ENCODE results near the gene ZNF865. TPM values are rescaled to one million over a fixed set of nuclear protein-coding genes. Genes with fewer than 3 reads are reported as not detected.

The ZNF865 gene
- total RNA-seq, 1 donor from 2014 or later, result 0.49 TPM

DNA sequence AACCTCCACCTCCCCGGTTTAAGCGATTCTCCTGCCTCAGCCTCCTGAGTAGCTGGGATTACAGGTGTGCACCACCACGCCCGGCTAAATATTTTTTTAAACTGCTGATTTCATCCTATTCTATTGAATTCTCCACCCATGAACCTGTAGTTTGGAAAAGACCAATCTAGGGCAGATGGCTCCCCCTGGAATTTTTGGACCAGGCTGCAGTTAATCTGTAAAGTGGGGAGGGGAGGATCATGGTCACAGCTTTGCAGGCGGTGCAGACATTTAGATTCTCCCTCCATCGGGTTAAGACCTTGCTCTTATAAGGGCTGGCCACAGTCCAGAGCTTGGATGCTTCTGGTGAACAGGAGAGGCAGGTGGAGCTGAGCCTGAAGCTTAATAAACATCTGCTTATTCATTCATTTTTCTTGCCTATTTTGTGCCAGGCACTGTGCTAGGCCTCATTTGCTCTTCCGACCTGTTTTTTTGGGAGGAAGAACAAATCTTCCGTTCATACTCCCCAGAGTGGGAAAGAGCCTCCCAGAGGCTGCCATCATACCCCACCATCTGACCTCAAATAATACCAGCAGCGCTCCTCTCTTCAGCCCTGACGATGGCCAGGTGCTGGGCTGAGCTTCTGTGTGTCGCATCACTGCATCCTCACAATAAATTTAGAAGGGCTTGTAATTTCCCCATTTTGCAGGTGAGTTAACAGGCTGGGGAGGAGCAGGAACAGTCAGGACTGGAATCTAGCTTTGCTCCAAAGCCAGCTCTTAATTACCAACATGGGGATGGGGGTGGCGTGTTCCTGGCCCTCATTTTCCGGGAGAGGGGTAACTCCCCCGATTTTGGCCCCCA, 41.7 kb downstream of the ZNF865 start:
- H3K27me3 Mint-ChIP-seq (ENCODE audit: insufficient read depth, low read depth), result peaks cover 23% of the 10 kb centered on the region
- Histone ChIP-seq H3K36me3 (no peaks in the 10 kb centered on the region), H3K27me3 (no peaks in the 10 kb centered on the region), H3K4me1 (peaks cover 26% of the 10 kb centered on the region), H3K9ac (peak overlapping the region; percentile 72), H2AFZ (replicated peaks) (no peak overlapping the region), H3K4me3 (peak overlapping the region; percentile 98), H3K9me3 (ENCODE audit: low read depth) (no peaks in the 10 kb centered on the region), H3K27ac (no peak overlapping the region), H3K79me2 (ENCODE audit: low read depth) (peaks cover 61% of the 10 kb centered on the region), H4K20me1 (ENCODE audit: low read depth) (no peaks in the 10 kb centered on the region), H3K4me2 (peak overlapping the region; percentile 86), H3F3A (ENCODE audit: low read depth) (peaks cover 25% of the 10 kb centered on the region)
- peak; percentile 50 for DNase-seq (ENCODE audit: low spot score)
- H3K4me1 Mint-ChIP-seq, result peaks cover 35% of the 10 kb centered on the region
- H3K9me3 Mint-ChIP-seq, result no peaks in the 10 kb centered on the region
- peaks cover 15% of the 10 kb centered on the region for H3K36me3 Mint-ChIP-seq
- H3K27ac Mint-ChIP-seq, result peak overlapping the region; percentile 54
- TF ChIP-seq, protein P1, sequence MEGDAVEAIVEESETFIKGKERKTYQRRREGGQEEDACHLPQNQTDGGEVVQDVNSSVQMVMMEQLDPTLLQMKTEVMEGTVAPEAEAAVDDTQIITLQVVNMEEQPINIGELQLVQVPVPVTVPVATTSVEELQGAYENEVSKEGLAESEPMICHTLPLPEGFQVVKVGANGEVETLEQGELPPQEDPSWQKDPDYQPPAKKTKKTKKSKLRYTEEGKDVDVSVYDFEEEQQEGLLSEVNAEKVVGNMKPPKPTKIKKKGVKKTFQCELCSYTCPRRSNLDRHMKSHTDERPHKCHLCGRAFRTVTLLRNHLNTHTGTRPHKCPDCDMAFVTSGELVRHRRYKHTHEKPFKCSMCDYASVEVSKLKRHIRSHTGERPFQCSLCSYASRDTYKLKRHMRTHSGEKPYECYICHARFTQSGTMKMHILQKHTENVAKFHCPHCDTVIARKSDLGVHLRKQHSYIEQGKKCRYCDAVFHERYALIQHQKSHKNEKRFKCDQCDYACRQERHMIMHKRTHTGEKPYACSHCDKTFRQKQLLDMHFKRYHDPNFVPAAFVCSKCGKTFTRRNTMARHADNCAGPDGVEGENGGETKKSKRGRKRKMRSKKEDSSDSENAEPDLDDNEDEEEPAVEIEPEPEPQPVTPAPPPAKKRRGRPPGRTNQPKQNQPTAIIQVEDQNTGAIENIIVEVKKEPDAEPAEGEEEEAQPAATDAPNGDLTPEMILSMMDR (IDR thresholded peaks at IDR 0.05), result no peak
- TF ChIP-seq EZH2phosphoT487 (IDR thresholded peaks at IDR 0.05) (no peak), EZH2 (IDR thresholded peaks at IDR 0.05) (no peak)
- H3K4me3 Mint-ChIP-seq, result peak overlapping the region; percentile 89

DNA sequence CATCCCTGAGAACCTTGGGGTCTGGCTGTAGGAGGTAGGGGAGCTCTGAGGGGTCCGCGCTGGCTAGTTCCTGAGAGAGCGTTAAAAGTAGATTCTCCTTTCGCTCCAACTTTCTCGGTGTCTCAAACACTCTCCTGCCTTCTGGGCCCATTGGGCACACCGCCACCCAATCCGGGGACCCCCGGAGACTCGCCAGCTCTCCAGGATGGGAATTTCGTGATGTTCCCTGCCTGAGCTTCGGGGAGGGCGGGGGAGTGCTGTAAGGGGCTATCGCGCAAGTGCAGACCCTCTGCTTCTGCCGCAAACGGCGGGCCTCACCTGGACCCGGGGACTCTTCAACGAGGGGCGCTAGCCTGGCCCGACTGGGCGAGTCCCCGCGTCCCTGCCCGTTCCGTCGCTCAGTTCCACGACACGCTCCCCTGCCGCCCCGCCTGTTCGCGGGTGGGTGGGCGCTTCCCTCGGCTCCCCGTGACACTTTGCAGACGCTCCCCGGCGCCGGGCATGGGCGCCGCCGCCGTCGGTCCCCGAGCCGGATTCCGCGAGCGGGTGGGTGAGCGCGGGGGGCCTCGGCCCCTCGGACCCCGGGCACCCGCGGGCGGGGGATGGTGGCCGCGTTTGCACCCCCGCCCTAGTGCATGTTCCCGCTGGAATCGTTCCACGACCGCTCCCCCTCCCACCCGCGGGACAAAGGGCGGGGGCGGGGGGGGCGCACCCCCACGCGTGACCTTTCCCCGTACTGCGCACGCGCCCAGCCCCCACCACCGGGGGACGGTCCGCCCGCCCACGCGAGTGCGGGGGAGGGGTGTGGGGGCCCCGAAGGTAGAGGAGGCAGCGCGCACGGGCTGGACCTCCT, 42.5 kb downstream of the ZNF865 start, which contains the start of gene CCDC106:
Gene CCDC106, plus strand, starts transcription at position 481 of the 853 bp plus-strand sequence. CDS start 835 bp downstream, outside the sequence.
- Histone ChIP-seq H4K20me1 (ENCODE audit: low read depth) (no peaks in the 10 kb centered on the region), H3K9ac (peak within 1 kb of the TSS; percentile 72), H3K36me3 (no peaks in the 10 kb centered on the region), H3K79me2 (ENCODE audit: low read depth) (peaks cover 53% of the 10 kb centered on the region), H3K4me3 (peak within 1 kb of the TSS; percentile 98), H2AFZ (replicated peaks) (peak within 1 kb of the TSS; percentile 95), H3K9me3 (ENCODE audit: low read depth) (no peaks in the 10 kb centered on the region), H3F3A (ENCODE audit: low read depth) (peaks cover 23% of the 10 kb centered on the region), H3K27me3 (no peaks in the 10 kb centered on the region), H3K27ac (no peak within 1 kb of the TSS), H3K4me1 (peaks cover 18% of the 10 kb centered on the region), H3K4me2 (peak within 1 kb of the TSS; percentile 86)
- Mint-ChIP-seq H3K9me3 (no peaks in the 10 kb centered on the region), H3K27me3 (ENCODE audit: insufficient read depth, low read depth) (peaks cover 20% of the 10 kb centered on the region), H3K36me3 (peaks cover 15% of the 10 kb centered on the region), H3K4me3 (peak within 1 kb of the TSS; percentile 89), H3K4me1 (peaks cover 34% of the 10 kb centered on the region), H3K27ac (peak within 1 kb of the TSS; percentile 81)
- DNase-seq (ENCODE audit: low spot score), result peak; percentile 90
- no peak for TF ChIP-seq EZH2 (IDR thresholded peaks at IDR 0.05)
- TF ChIP-seq, protein P1 (IDR thresholded peaks at IDR 0.05), result no peak
- TF ChIP-seq EZH2phosphoT487 (IDR thresholded peaks at IDR 0.05), result no peak

DNA sequence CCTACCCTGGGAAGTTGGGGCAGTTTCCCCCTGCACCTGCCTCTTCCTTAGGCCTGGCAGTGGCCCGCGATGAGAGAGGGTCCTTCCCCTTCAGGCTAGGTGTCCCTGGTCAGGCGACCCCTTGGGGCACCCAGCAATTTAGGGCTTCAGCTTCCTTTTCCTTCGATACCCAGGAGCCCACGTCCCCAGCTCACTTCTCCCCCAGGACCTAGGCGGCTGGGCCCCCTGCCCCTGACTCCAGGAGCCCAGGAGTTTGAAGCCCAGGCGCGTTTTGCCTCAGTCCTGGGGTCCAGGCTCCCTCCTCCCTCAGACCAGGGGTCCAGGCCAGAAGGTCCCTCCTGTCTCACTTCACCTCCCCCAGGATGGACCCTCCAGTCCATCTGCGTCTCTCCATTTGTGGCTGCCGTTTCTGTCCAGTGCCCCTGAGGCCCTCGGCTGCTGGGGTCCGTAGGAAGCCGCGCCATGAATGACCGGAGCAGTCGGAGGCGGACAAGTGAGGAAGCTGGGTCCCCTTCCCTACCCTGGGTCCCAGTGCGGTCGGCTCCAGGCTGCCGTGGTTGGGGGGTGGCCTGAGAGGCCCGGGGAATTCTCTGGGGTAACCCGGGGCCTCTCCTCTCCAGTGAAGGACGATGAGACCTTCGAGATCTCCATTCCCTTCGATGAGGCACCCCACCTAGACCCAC, 43.3 kb downstream of the ZNF865 start:
- H3K9ac ChIP-seq, result peak overlapping the region; percentile 72
- DNase-seq (ENCODE audit: low spot score), result no peak
- H3K27ac ChIP-seq, result no peak overlapping the region
- Mint-ChIP-seq H3K4me3 (peak overlapping the region; percentile 86), H3K9me3 (no peaks in the 10 kb centered on the region), H3K36me3 (peaks cover 12% of the 10 kb centered on the region), H3K27me3 (ENCODE audit: insufficient read depth, low read depth) (peaks cover 18% of the 10 kb centered on the region), H3K4me1 (peaks cover 29% of the 10 kb centered on the region), H3K27ac (peak overlapping the region; percentile 74)
- no peaks in the 10 kb centered on the region for H3K27me3 ChIP-seq
- no peak overlapping the region for H2AFZ ChIP-seq (replicated peaks)
- H3K4me1 ChIP-seq, result peaks cover 16% of the 10 kb centered on the region
- H3K4me2 ChIP-seq, result peak overlapping the region; percentile 86
- peaks cover 23% of the 10 kb centered on the region for H3F3A ChIP-seq (ENCODE audit: low read depth)
- H3K9me3 ChIP-seq (ENCODE audit: low read depth), result no peaks in the 10 kb centered on the region
- peaks cover 45% of the 10 kb centered on the region for H3K79me2 ChIP-seq (ENCODE audit: low read depth)
- peak overlapping the region; percentile 98 for H3K4me3 ChIP-seq
- H4K20me1 ChIP-seq (ENCODE audit: low read depth), result no peaks in the 10 kb centered on the region
- no peaks in the 10 kb centered on the region for H3K36me3 ChIP-seq
- TF ChIP-seq EZH2 (IDR thresholded peaks at IDR 0.05) (no peak), EZH2phosphoT487 (IDR thresholded peaks at IDR 0.05) (no peak)
- TF ChIP-seq, protein P1 (IDR thresholded peaks at IDR 0.05), result no peak

All from neural progenitor cell (in vitro differentiated cells).